ENCODE results near the gene HHIPL2. TPM values are rescaled to one million over a fixed set of nuclear protein-coding genes. Genes with fewer than 3 reads are reported as not detected.

The HHIPL2 gene
- polyA plus RNA-seq, 1 of the 3 experiments (the other 2 are of a cell fraction) = 0.21 TPM

- POLR2A ChIA-PET = no interaction called here
- CTCF ChIA-PET = no interaction called here
- no peaks in the 10 kb centered on the region for H3K27me3 ChIP-seq (ENCODE audit: insufficient read depth)
- no peaks in the 10 kb centered on the region for H3K4me1 ChIP-seq (ENCODE audit: control insufficient read depth in 1 of 2, insufficient read depth in 2 of 2, low read depth in 1 of 2, low read length in 1 of 2)
- no peak overlapping the region for H3K27ac ChIP-seq (ENCODE audit: low read depth in 2 of 2, low read length in 1 of 2)
- no peaks in the 10 kb centered on the region for H3K9me2 ChIP-seq
- H3K9ac ChIP-seq = no peak overlapping the region
- H3K4me3 ChIP-seq (ENCODE audit: low read depth in 2 of 2, low read length in 1 of 2) = no peak overlapping the region
- no peak for DNase-seq
- 97% methylated on average over 4 of the region's 5 CpGs for WGBS (ENCODE audit: low lambda C conversion rate)
- H3K4me2 ChIP-seq = no peak overlapping the region
- TF ChIP-seq EZH2phosphoT487 (IDR thresholded peaks at IDR 0.05; ENCODE audit: borderline replicate concordance, low read depth) (no peak), TAF1 (IDR thresholded peaks at IDR 0.05; ENCODE audit: borderline replicate concordance, low read depth, low read length) (no peak), RAD21 (IDR thresholded peaks at IDR 0.05; ENCODE audit: low read length) (no peak), MEF2A (IDR thresholded peaks at IDR 0.05; ENCODE audit: borderline replicate concordance, low read depth) (no peak), MXI1 (IDR thresholded peaks at IDR 0.05; ENCODE audit: low read depth, low read length) (no peak), FOXJ3 (CRISPR knock-in tag; IDR thresholded peaks at IDR 0.05) (no peak), SMC3 (IDR thresholded peaks at IDR 0.05; ENCODE audit: low read depth, low read length) (no peak), RXRA (IDR thresholded peaks at IDR 0.05; ENCODE audit: borderline replicate concordance, low read depth) (no peak), JUND (IDR thresholded peaks at IDR 0.05) (no peak), ZBTB33 (IDR thresholded peaks at IDR 0.05; ENCODE audit: borderline replicate concordance, low read depth) (no peak), GATA2 (CRISPR knock-in tag; IDR thresholded peaks at IDR 0.05) (no peak), EP300 (IDR thresholded peaks at IDR 0.05; ENCODE audit: borderline replicate concordance in 1 of 2, low read depth in 1 of 2, low read length in 1 of 2) (no peak), NRF1 (IDR thresholded peaks at IDR 0.05; ENCODE audit: low read depth, low read length) (no peak), NFIC (IDR thresholded peaks at IDR 0.05; ENCODE audit: borderline replicate concordance) (no peak), PBX3 (IDR thresholded peaks at IDR 0.05) (no peak)
- TF ChIP-seq, protein P1, sequence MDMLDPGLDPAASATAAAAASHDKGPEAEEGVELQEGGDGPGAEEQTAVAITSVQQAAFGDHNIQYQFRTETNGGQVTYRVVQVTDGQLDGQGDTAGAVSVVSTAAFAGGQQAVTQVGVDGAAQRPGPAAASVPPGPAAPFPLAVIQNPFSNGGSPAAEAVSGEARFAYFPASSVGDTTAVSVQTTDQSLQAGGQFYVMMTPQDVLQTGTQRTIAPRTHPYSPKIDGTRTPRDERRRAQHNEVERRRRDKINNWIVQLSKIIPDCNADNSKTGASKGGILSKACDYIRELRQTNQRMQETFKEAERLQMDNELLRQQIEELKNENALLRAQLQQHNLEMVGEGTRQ (IDR thresholded peaks at IDR 0.05; ENCODE audit: borderline replicate concordance, low read depth, low read length) = no peak
- TF ChIP-seq, protein P2, sequence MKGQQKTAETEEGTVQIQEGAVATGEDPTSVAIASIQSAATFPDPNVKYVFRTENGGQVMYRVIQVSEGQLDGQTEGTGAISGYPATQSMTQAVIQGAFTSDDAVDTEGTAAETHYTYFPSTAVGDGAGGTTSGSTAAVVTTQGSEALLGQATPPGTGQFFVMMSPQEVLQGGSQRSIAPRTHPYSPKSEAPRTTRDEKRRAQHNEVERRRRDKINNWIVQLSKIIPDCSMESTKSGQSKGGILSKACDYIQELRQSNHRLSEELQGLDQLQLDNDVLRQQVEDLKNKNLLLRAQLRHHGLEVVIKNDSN (IDR thresholded peaks at IDR 0.05; ENCODE audit: borderline replicate concordance, low read depth) = no peak
- no peaks in the 10 kb centered on the region for H4K20me1 ChIP-seq (ENCODE audit: insufficient read depth)
- no peaks in the 10 kb centered on the region for H3K79me2 ChIP-seq (ENCODE audit: insufficient read depth)
- no peaks in the 10 kb centered on the region for H3K9me3 ChIP-seq
- no peak overlapping the region for H2AFZ ChIP-seq (ENCODE audit: low read depth)
- peaks cover 11% of the 10 kb centered on the region for H3F3A ChIP-seq (replicated peaks; ENCODE audit: insufficient read depth)
- peaks cover 18 to 19% of the 10 kb centered on the region in 2 experiments for H3K36me3 ChIP-seq (replicated peaks in 1 of 2; ENCODE audit: control insufficient read depth in 1 of 2, insufficient read depth in 2 of 2, low read length in 1 of 2)
Observed at GRCh38 chr1:222552882-222553281, 5.0 kb upstream of the HHIPL2 start.

All from SK-N-SH (cell line).